Type B pancreatic cell (in vitro differentiated cells): Measurements from ENCODE around the gene CCL8. TPM values are rescaled to one million over a fixed set of nuclear protein-coding genes. Genes with fewer than 3 reads are reported as not detected.

Experiments
- DNase-seq: peaks from one replicate; pipeline ENCODE4 v3.0.0; 2021; ENCODE audit warnings: mixed read lengths; ENCODE audit not compliant: unreplicated experiment; ENCODE audit errors: extremely low spot score
- H3K27ac Mint-ChIP-seq: 2 replicates; pipeline ENCODE4 v1.8.0; 2021; ENCODE audit warnings: mild to moderate bottlenecking, mixed read lengths
- H3K27me3 Mint-ChIP-seq: 2 replicates; pipeline ENCODE4 v1.8.0; 2021; ENCODE audit warnings: mixed read lengths
- H3K36me3 Mint-ChIP-seq: 2 replicates; pipeline ENCODE4 v1.8.0; 2021; ENCODE audit warnings: mixed read lengths
- H3K4me1 Mint-ChIP-seq: one replicate; pipeline ENCODE4 v1.8.0; 2021; ENCODE audit warnings: mixed read lengths; ENCODE audit not compliant: unreplicated experiment
- H3K4me3 Mint-ChIP-seq: 2 replicates; pipeline ENCODE4 v1.8.0; 2021; ENCODE audit warnings: mild to moderate bottlenecking, mixed read lengths
- H3K9me3 Mint-ChIP-seq: 2 replicates; pipeline ENCODE4 v1.8.0; 2021; ENCODE audit warnings: mixed read lengths
- total RNA-seq: library from RNA; stranded (reverse); gene quantifications from 2 replicates; pipeline ENCODE4 v1.2.1, GENCODE V29; 2021; ENCODE audit warnings: low replicate concordance
- TF ChIP-seq, protein P1 (sequence below): fragments of 200-600 bp; sonication (generic); conservative IDR thresholded peaks from 2 replicates; pipeline ENCODE4 v1.5.0; 2021; ENCODE audit warnings: antibody characterized with exemption, mild to moderate bottlenecking

The CCL8 gene
- total RNA-seq, 1 donor from 2014 or later: not detected

DNA sequence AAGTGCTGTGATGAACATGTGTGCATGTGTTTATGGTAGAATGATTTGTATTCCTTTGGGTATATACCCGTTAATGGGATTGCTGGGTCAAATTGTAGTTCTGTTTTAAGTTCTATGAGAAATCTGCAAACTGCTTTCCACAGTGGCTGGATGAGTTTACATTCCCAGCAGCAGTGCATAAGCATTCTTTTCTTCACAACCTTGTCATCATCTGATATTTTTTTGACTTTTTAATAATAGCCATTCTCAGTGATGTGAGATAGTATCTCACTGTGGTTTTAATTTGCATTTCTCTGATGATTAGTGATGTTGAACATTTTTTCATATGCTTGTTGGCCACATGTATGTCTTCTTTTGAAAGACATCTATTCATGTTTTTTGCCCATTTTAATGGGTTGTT lies 18.5 kb downstream of the CCL8 start:
- Mint-ChIP-seq H3K27ac (no peak overlapping the region), H3K36me3 (no peaks in the 10 kb centered on the region), H3K9me3 (no peaks in the 10 kb centered on the region), H3K4me3 (no peak overlapping the region), H3K27me3 (peaks cover 15% of the 10 kb centered on the region), H3K4me1 (no peaks in the 10 kb centered on the region)
- no peak for DNase-seq
- TF ChIP-seq, protein P1, sequence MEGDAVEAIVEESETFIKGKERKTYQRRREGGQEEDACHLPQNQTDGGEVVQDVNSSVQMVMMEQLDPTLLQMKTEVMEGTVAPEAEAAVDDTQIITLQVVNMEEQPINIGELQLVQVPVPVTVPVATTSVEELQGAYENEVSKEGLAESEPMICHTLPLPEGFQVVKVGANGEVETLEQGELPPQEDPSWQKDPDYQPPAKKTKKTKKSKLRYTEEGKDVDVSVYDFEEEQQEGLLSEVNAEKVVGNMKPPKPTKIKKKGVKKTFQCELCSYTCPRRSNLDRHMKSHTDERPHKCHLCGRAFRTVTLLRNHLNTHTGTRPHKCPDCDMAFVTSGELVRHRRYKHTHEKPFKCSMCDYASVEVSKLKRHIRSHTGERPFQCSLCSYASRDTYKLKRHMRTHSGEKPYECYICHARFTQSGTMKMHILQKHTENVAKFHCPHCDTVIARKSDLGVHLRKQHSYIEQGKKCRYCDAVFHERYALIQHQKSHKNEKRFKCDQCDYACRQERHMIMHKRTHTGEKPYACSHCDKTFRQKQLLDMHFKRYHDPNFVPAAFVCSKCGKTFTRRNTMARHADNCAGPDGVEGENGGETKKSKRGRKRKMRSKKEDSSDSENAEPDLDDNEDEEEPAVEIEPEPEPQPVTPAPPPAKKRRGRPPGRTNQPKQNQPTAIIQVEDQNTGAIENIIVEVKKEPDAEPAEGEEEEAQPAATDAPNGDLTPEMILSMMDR: no peak

DNA sequence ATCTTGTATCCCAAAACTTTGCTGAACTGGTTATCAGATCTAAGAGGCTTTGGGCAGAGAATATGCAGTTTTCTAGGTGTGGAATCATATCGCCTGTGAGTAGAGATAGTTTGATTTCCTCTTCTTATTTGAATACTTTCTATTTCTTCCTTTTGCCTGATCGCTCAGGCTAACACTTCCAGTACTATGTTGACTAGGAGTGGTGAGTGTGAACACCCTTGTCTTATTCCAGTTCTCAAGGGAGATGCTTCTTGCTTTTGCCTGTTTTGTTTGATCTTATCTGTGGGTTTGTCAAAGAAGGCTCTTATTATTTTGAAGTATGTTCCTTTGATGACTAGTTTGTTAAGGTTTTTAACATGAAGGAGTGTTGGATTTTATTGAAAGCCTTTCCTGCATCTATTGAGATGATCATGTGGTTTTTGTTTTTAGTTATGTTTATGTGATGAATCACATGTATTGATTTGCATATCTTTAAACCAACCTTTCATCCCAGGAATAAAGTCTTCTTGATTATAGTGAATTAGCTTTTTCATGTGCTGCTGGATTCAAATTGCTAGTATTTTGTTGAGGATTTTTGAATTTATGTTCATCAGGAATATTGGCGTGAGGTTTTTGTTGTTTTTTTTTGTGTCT lies 20.0 kb downstream of the CCL8 start:
- H3K9me3 Mint-ChIP-seq: no peaks in the 10 kb centered on the region
- TF ChIP-seq, protein P1: no peak

DNA sequence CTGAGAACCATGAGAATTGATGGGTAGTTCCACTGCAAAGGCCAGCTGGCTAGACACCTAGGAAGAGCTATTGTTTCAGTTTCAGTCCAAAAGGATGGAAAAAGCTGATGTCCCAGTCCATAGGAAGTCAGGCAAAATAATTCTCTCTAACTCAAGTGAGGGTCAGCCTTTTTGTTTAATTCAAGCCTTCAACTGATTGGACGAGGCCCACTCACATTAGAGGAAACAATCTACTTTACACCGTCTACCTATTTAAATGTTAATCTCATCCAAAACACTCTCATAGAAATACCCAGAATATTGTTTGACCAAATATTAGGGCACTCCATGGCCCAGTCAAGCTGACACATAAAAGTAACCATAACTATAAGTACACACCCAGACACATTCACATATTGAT lies 22.7 kb downstream of the CCL8 start:
- no peaks in the 10 kb centered on the region for H3K9me3 Mint-ChIP-seq
- H3K36me3 Mint-ChIP-seq: no peaks in the 10 kb centered on the region
- TF ChIP-seq, protein P1: no peak
- no peak overlapping the region for H3K4me3 Mint-ChIP-seq
- no peak overlapping the region for H3K27ac Mint-ChIP-seq
- H3K4me1 Mint-ChIP-seq: no peaks in the 10 kb centered on the region
- no peak for DNase-seq
- H3K27me3 Mint-ChIP-seq: peaks cover 10% of the 10 kb centered on the region

More for the DNA sequence above, 20.0 kb downstream of the CCL8 start:
- H3K27ac Mint-ChIP-seq: no peak overlapping the region
- H3K36me3 Mint-ChIP-seq: no peaks in the 10 kb centered on the region
- H3K27me3 Mint-ChIP-seq: peaks cover 13% of the 10 kb centered on the region
- no peak overlapping the region for H3K4me3 Mint-ChIP-seq
- no peaks in the 10 kb centered on the region for H3K4me1 Mint-ChIP-seq
- no peak for DNase-seq

DNA sequence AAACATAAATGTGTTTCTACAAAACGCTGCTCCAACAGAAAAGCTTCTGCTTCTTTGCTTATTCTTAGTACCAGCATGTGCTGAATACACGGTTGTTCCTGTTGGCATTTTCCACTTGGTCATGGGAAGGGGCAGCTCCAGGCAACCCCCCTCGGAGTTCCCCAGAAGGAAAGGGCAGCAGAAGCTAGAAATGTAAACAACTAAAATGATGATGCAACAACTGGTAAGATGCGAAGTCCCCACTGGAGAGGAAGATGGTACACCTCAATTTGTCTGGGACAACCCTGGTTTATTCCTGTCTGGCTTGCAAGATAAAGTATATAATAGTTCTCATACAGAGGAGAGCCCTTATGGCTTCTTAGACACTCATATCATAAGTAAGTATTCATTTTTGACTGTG lies 27.8 kb downstream of the CCL8 start:
- Mint-ChIP-seq H3K27me3 (peaks cover 22% of the 10 kb centered on the region), H3K36me3 (no peaks in the 10 kb centered on the region), H3K27ac (no peak overlapping the region), H3K9me3 (no peaks in the 10 kb centered on the region), H3K4me3 (no peak overlapping the region), H3K4me1 (no peaks in the 10 kb centered on the region)
- DNase-seq: no peak
- TF ChIP-seq, protein P1: no peak

DNA sequence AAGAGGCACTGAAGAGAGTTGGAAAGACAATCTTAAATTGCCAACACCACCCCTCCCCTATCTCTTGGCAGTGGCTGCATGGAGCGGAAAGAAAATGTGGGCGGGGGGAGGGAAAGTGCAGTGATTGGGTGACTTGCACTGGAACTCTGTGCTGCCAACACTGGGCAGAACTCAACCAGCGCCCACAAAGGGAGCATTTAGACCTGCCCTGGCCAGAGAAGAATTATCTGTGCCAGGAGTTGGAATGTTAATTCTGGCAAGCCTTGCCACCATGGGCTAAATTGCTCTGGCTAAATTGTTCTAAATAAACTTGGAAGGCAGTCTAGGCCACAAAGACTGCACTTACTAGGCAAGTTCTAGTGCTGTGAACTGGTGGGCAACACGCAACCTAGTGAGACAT lies 30.5 kb downstream of the CCL8 start:
- no peaks in the 10 kb centered on the region for H3K9me3 Mint-ChIP-seq
- no peak overlapping the region for H3K27ac Mint-ChIP-seq
- H3K4me1 Mint-ChIP-seq: no peaks in the 10 kb centered on the region
- peaks cover 35% of the 10 kb centered on the region for H3K27me3 Mint-ChIP-seq
- no peak for DNase-seq
- no peaks in the 10 kb centered on the region for H3K36me3 Mint-ChIP-seq
- TF ChIP-seq, protein P1: no peak
- no peak overlapping the region for H3K4me3 Mint-ChIP-seq
